Measurements from ENCODE around the gene CD300LB. TPM values are rescaled to one million over a fixed set of nuclear protein-coding genes. Genes with fewer than 3 reads are reported as not detected.

CD300LB gene
- total and polyA plus RNA-seq, 10 of the 15 experiments (the other 5 are each of a cell fraction or from before 2014, with no cell fraction given) = 0.08 to 0.57 (median 0.25) TPM; not detected in 4

DNA sequence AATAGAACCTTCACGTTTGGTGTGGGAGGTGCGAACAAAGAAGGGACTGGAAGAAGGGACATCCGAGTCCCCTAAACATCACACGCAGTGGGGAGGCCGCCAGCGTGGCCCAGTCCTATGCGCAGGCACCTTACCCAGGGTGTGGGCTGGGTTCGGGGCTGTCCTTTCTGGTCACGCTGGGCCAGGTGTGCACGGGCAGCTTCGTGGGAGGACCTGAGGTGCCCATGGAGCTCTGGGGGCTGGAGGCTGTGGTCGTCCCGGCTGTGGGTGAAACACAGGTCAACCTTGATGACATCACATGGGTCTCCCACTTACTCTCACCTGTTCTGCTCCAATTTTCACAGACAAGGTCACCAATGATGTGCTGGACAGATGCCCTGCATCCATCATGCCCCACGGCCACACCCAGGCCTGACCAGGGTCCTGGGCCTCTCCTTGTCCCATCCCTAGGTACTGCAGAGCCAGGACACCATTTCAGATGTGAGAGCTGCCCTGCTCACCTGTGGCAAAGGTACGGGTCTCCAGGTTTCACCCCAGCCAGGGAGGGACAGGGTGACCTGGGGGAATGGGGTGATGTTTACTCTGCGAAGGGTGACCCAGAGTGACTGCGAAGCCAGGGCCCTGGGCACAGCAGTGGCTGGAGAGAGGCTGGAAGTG lies 11.6 kb upstream of the CD300LB start:
- WGBS (ENCODE audit: insufficient coverage, insufficient replicate concordance, low lambda C conversion rate, missing lambda C conversion rate) = 46% methylated on average over 17 of the region's 17 CpGs
- CTCF ChIA-PET = no interaction called here
- no peaks in the 10 kb centered on the region for H3K4me1 ChIP-seq (ENCODE audit: control insufficient read depth, insufficient read depth, low read length)
- no peak for DNase-seq (ENCODE audit: low read depth, low spot score)
- peaks cover 0 to 2% of the 10 kb centered on the region in 2 experiments; a peak in 2 of 4 replicates for H3K27me3 ChIP-seq (replicated peaks in 1 of 2; ENCODE audit: control insufficient read depth in 2 of 2, insufficient read depth in 2 of 2, low read length in 1 of 2)
- no TSS peak for BruUV-seq (replicated peaks)
- intact Hi-C loops (cut with micrococcal nuclease; ENCODE audit: unreplicated experiment) (no loop called here), in situ Hi-C loops (cut with MboI) (no loop called here)
- no peaks in the 10 kb centered on the region for H3K79me2 ChIP-seq (ENCODE audit: control insufficient read depth, insufficient read depth, low read length)
- ATAC-seq = no peak
- TF ChIP-seq ZBED1 (IDR thresholded peaks at IDR 0.05; ENCODE audit: borderline replicate concordance) (no peak), MEF2A (IDR thresholded peaks at IDR 0.05; ENCODE audit: insufficient read depth, low read depth, low read length) (no peak), CBFB (IDR thresholded peaks at IDR 0.05; ENCODE audit: low read depth) (no peak), TARDBP (IDR thresholded peaks at IDR 0.05; ENCODE audit: borderline replicate concordance) (no peak), MTA2 (IDR thresholded peaks at IDR 0.05; ENCODE audit: low read depth) (no peak), POLR2AphosphoS2 (IDR thresholded peaks at IDR 0.05; ENCODE audit: low read depth, low read length) (no peak), RUNX3 (IDR thresholded peaks at IDR 0.05; ENCODE audit: low read length) (no peak), MTA3 (IDR thresholded peaks at IDR 0.05; ENCODE audit: borderline replicate concordance, low read length) (no peak), WRNIP1 (IDR thresholded peaks at IDR 0.05; ENCODE audit: borderline replicate concordance, low read depth, low read length) (no peak)
- TF ChIP-seq, protein P1, sequence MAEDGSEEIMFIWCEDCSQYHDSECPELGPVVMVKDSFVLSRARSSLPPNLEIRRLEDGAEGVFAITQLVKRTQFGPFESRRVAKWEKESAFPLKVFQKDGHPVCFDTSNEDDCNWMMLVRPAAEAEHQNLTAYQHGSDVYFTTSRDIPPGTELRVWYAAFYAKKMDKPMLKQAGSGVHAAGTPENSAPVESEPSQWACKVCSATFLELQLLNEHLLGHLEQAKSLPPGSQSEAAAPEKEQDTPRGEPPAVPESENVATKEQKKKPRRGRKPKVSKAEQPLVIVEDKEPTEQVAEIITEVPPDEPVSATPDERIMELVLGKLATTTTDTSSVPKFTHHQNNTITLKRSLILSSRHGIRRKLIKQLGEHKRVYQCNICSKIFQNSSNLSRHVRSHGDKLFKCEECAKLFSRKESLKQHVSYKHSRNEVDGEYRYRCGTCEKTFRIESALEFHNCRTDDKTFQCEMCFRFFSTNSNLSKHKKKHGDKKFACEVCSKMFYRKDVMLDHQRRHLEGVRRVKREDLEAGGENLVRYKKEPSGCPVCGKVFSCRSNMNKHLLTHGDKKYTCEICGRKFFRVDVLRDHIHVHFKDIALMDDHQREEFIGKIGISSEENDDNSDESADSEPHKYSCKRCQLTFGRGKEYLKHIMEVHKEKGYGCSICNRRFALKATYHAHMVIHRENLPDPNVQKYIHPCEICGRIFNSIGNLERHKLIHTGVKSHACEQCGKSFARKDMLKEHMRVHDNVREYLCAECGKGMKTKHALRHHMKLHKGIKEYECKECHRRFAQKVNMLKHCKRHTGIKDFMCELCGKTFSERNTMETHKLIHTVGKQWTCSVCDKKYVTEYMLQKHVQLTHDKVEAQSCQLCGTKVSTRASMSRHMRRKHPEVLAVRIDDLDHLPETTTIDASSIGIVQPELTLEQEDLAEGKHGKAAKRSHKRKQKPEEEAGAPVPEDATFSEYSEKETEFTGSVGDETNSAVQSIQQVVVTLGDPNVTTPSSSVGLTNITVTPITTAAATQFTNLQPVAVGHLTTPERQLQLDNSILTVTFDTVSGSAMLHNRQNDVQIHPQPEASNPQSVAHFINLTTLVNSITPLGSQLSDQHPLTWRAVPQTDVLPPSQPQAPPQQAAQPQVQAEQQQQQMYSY (CRISPR knock-in tag; IDR thresholded peaks at IDR 0.05) = no peak
- no peaks in the 10 kb centered on the region for H4K20me1 ChIP-seq (ENCODE audit: control insufficient read depth, insufficient read depth)
- no peak for FAIRE-seq
- no peak overlapping the region for H2AFZ ChIP-seq (ENCODE audit: control insufficient read depth, low read depth, low read length)
- no peaks in the 10 kb centered on the region for H3K9me3 ChIP-seq (replicated peaks; ENCODE audit: control insufficient read depth, insufficient read depth, low read length)
- H3K4me3 ChIP-seq = no peak overlapping the region
- SMC1A ChIA-PET (ENCODE audit: uncharacterized antibody, unreplicated experiment) = no interaction called here
- H3K9ac ChIP-seq (ENCODE audit: control insufficient read depth, insufficient read depth, low read length) = no peak overlapping the region
- POLR2A ChIA-PET = no interaction called here
- no peaks in the 10 kb centered on the region for H3K36me3 ChIP-seq (ENCODE audit: control insufficient read depth in 2 of 2, insufficient read depth in 2 of 2, low read length in 1 of 2)
- H3K4me2 ChIP-seq (ENCODE audit: control insufficient read depth, insufficient read depth) = no peak overlapping the region
- RAD21 ChIA-PET (ENCODE audit: unreplicated experiment) = no interaction called here
- H3K27ac ChIP-seq (ENCODE audit: control insufficient read depth, insufficient read depth) = no peak overlapping the region

Data from GM12878 (cell line).